A673 (cell line): ENCODE results near the gene AHDC1.

Experiments used
- CTCF ChIP-seq: fragments of 300-800, 200-600 bp; sonication (generic); conservative IDR thresholded peaks from 2 replicates; pipeline ENCODE4 v1.5.1; 2017; ENCODE audit warnings: low read depth, mild to moderate bottlenecking, antibody characterized with exemption, low read length, moderate library complexity, mixed read lengths
- EZH2 ChIP-seq: fragments of 200-600 bp; sonication (generic); IDR thresholded peaks from 2 replicates; pipeline ENCODE4 v1.6.1; 2017; ENCODE audit warnings: borderline replicate concordance, low read depth, mild to moderate bottlenecking, mixed read lengths, antibody characterized with exemption, low read length; ENCODE audit not compliant: poor library complexity, severe bottlenecking

- TF ChIP-seq CTCF, result no peak
- no peak for TF ChIP-seq EZH2
Observed at GRCh38 chr1:27584453-27584852, 19.5 kb downstream of the AHDC1 start.
